Hepatocyte (in vitro differentiated cells): ENCODE measurements around the gene ETV5. TPM values are rescaled to one million over a fixed set of nuclear protein-coding genes. Genes with fewer than 3 reads are reported as not detected.

ENCODE experiments used
- DNase-seq: peaks from one replicate; pipeline ENCODE4 v3.0.0-alpha.2; 2016; ENCODE audit warnings: low spot score
- H2AFZ ChIP-seq: fragments of 200-600 bp; sonication (generic); 2 replicates; pipeline ENCODE4 v1.6.0; 2016; ENCODE audit warnings: antibody characterized with exemption, mild to moderate bottlenecking
- H3K27ac ChIP-seq: fragments of 200-600 bp; sonication (generic); 2 replicates; pipeline ENCODE4 v1.5.1; 2016; ENCODE audit warnings: mild to moderate bottlenecking
- H3K27me3 ChIP-seq: fragments of 200-600 bp; sonication (generic); 2 replicates; pipeline ENCODE4 v1.6.1; 2016
- H3K36me3 ChIP-seq: fragments of 200-600 bp; sonication (generic); replicated peaks from 2 replicates; pipeline ENCODE4 v1.5.1; 2016; ENCODE audit warnings: low read depth; ENCODE audit not compliant: insufficient read depth
- H3K4me1 ChIP-seq: fragments of 200-600 bp; sonication (generic); 2 replicates; pipeline ENCODE4 v1.5.1; 2016; ENCODE audit warnings: mild to moderate bottlenecking, moderate library complexity; ENCODE audit not compliant: insufficient read depth
- H3K4me2 ChIP-seq: fragments of 200-600 bp; sonication (generic); 2 replicates; pipeline ENCODE4 v1.6.0; 2016
- H3K4me3 ChIP-seq: fragments of 200-600 bp; sonication (generic); 2 replicates; pipeline ENCODE4 v1.5.1; 2016; ENCODE audit warnings: mild to moderate bottlenecking
- H3K79me2 ChIP-seq: fragments of 200-600 bp; sonication (generic); 2 replicates; pipeline ENCODE4 v1.6.0; 2017; ENCODE audit warnings: mild to moderate bottlenecking
- H3K9me2 ChIP-seq: fragments of 200-600 bp; sonication (generic); replicated peaks from 2 replicates; pipeline ENCODE4 v1.6.0; 2017; ENCODE audit warnings: mild to moderate bottlenecking; ENCODE audit not compliant: insufficient read depth
- H3K9me3 ChIP-seq: fragments of 200-600 bp; sonication (generic); 2 replicates; pipeline ENCODE4 v1.5.1; 2016; ENCODE audit warnings: low read depth, mild to moderate bottlenecking
- H4K20me1 ChIP-seq: fragments of 200-600 bp; sonication (generic); 2 replicates; pipeline ENCODE4 v1.6.0; 2016; ENCODE audit warnings: mild to moderate bottlenecking; ENCODE audit not compliant: insufficient read depth, poor library complexity, severe bottlenecking
- EZH2 ChIP-seq: fragments of 200-600 bp; sonication (generic); IDR thresholded peaks from 2 replicates; pipeline ENCODE4 v1.6.1; 2016; ENCODE audit warnings: antibody characterized with exemption, mild to moderate bottlenecking, borderline replicate concordance
- EZH2phosphoT487 ChIP-seq: fragments of 200-600 bp; sonication (generic); IDR thresholded peaks from one replicate; pipeline ENCODE4 v1.6.1; 2018; ENCODE audit warnings: antibody characterized with exemption, mild to moderate bottlenecking, low read depth, moderate library complexity; ENCODE audit not compliant: unreplicated experiment, severe bottlenecking
- WGBS: methylation state at CpG from one replicate; pipeline ENCODE4 v1.1.6; 2016; ENCODE audit warnings: low lambda C conversion rate; ENCODE audit errors: missing lambda C conversion rate; 5-methylcytosine and 5-hydroxymethylcytosine counted together
- polyA plus RNA-seq: library from polyadenylated mRNA; unstranded; fragments of >200 nt; fragmentation: Nextera tagmentation; extraction: Ambion mirVana; gene quantifications from 2 replicates; pipeline ENCODE4 v1.2.1, GENCODE V29; 2016
- total RNA-seq: library from RNA; depleted of rRNA; stranded (reverse); fragments of >200 nt; gene quantifications from 2 replicates; pipeline ENCODE4 v1.2.3, GENCODE V29; 2014
- TF ChIP-seq, protein P1 (sequence below): fragments of 200-600 bp; sonication (generic); IDR thresholded peaks from 2 replicates; pipeline ENCODE4 v1.5.1; 2016; ENCODE audit warnings: antibody characterized with exemption, mild to moderate bottlenecking; ENCODE audit not compliant: poor library complexity

Gene ETV5
- total and polyA plus RNA-seq, 2 experiments from 2014 or later = 12.2 to 15.0 TPM

DNA sequence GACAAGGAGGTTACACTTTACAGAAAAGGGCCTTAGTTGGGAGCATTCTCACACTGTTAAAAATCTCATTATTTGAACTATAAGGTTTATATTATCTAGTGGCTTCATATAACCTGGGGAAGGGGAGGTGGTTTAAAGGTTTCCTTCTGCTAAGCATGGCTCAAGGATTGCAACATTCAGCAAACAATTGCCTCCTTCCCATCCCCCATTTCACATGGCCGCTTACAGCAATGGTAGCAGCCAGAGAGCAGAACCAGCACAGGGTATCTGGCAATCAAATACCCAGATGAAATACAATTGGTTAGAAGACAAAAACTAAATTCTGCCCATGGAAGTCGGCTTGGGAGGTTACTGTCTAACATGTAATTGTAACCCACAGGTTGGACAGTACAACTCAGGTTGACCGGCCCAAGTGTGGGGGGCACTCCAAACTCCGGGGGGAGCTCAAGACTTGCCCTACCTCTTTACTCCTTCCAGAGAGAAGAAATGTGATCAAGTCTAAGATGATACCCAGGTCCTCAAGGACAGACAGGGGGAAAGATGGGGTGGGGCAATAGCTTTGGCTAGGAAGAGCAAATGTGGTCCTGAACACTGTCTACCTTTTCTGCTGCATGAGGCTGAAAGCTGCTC, 15.5 kb downstream of the ETV5 start:
- Histone ChIP-seq H3K36me3 (no peaks in the 10 kb centered on the region), H3K4me1 (peaks cover 18% of the 10 kb centered on the region), H2AFZ (no peak overlapping the region), H3K9me3 (no peaks in the 10 kb centered on the region), H3K27me3 (no peaks in the 10 kb centered on the region), H3K4me3 (no peak overlapping the region), H3K9me2 (no peaks in the 10 kb centered on the region), H3K27ac (no peak overlapping the region), H4K20me1 (no peaks in the 10 kb centered on the region), H3K4me2 (no peak overlapping the region), H3K79me2 (no peaks in the 10 kb centered on the region)
- DNase-seq = no peak
- TF ChIP-seq EZH2phosphoT487 (no peak), EZH2 (no peak)
- TF ChIP-seq, protein P1, sequence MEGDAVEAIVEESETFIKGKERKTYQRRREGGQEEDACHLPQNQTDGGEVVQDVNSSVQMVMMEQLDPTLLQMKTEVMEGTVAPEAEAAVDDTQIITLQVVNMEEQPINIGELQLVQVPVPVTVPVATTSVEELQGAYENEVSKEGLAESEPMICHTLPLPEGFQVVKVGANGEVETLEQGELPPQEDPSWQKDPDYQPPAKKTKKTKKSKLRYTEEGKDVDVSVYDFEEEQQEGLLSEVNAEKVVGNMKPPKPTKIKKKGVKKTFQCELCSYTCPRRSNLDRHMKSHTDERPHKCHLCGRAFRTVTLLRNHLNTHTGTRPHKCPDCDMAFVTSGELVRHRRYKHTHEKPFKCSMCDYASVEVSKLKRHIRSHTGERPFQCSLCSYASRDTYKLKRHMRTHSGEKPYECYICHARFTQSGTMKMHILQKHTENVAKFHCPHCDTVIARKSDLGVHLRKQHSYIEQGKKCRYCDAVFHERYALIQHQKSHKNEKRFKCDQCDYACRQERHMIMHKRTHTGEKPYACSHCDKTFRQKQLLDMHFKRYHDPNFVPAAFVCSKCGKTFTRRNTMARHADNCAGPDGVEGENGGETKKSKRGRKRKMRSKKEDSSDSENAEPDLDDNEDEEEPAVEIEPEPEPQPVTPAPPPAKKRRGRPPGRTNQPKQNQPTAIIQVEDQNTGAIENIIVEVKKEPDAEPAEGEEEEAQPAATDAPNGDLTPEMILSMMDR = no peak
- WGBS = 86% methylated on average over 4 of the region's 4 CpGs

DNA sequence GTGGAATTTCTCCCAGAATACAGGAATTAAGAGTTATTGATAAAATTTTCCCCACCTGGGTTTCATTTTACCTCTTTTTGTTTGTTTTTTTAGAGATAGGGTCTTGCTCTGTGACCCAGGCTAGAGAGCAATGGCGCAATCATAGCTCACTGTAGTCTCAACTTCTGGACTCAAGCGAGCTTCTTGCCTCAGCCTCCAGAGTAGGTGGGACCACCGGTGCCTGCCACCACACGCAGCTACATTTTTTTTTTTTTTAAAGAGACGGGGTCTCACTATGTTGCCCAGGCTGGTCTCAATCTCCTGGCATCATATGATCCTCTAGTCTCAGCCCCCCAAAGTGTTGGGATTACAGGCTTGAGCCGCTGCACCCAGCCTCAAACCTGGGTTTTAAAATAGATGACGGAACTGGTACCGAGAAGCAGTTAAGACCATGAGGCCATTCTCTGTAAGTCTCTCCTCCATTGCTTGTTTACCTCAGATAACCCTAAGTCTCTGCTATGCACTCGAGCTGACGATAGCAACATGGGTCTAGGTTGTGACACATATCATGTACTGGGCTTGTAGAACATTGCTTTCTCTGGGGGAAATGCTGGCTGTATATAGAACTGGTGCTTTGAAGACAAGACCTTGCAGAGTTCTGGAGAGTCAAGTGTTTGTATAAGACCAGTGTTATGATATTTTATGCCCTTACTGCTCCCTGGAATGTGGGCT, 16.4 kb downstream of the ETV5 start:
- no peaks in the 10 kb centered on the region for H3K36me3 ChIP-seq
- H4K20me1 ChIP-seq = no peaks in the 10 kb centered on the region
- H3K27ac ChIP-seq = no peak overlapping the region
- no peaks in the 10 kb centered on the region for H3K9me3 ChIP-seq
- no peak overlapping the region for H3K4me3 ChIP-seq
- TF ChIP-seq EZH2phosphoT487 (no peak), EZH2 (no peak)
- TF ChIP-seq, protein P1 = no peak
- H3K27me3 ChIP-seq = no peaks in the 10 kb centered on the region
- no peak overlapping the region for H3K4me2 ChIP-seq
- no peaks in the 10 kb centered on the region for H3K9me2 ChIP-seq
- H2AFZ ChIP-seq = no peak overlapping the region
- H3K79me2 ChIP-seq = no peaks in the 10 kb centered on the region
- H3K4me1 ChIP-seq = peaks cover 15% of the 10 kb centered on the region
- 72% methylated on average over 10 of the region's 10 CpGs for WGBS
- no peak for DNase-seq

DNA sequence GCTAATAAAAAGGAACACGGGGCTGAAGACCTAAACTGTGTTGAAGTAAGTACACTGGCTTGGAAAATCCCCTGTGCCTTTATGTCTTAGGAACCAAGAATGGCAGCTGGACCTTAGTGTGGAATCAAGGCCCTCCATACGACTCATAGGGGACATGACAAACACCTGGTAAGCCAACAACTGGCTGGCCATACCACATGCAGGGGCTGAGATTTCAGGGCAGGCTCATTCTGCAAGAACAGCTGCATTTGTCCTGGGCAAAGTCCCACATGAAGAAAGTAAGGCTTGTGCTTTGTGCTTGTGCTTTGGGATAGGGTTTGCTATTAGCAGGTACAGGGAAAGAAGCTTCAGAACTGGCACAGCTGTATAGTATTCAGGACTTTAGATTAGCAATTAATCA, 18.0 kb downstream of the ETV5 start:
- H3K79me2 ChIP-seq = no peaks in the 10 kb centered on the region
- no peak for TF ChIP-seq EZH2
- no peak for TF ChIP-seq EZH2phosphoT487
- TF ChIP-seq, protein P1 = no peak
- no peak overlapping the region for H3K27ac ChIP-seq
- no peak overlapping the region for H3K4me2 ChIP-seq
- no peaks in the 10 kb centered on the region for H3K27me3 ChIP-seq
- no peak overlapping the region for H3K4me3 ChIP-seq
- H2AFZ ChIP-seq = no peak overlapping the region
- H4K20me1 ChIP-seq = no peaks in the 10 kb centered on the region
- H3K9me3 ChIP-seq = no peaks in the 10 kb centered on the region
- WGBS = 72% methylated on average over 2 of the region's 2 CpGs
- no peaks in the 10 kb centered on the region for H3K9me2 ChIP-seq
- no peak for DNase-seq
- H3K36me3 ChIP-seq = no peaks in the 10 kb centered on the region
- no peaks in the 10 kb centered on the region for H3K4me1 ChIP-seq
